NT2/D1 (cell line): ENCODE measurements around the gene TPP1.

Experiments
- DNase-seq: peaks from one replicate; pipeline ENCODE4 v3.0.0-alpha.2; 2011; ENCODE audit warnings: low read depth, low spot score
- H3K27me3 ChIP-seq: 2 replicates; pipeline ENCODE4 v1.6.0; 2011; ENCODE audit warnings: mild to moderate bottlenecking; ENCODE audit not compliant: insufficient read length, insufficient read depth
- H3K36me3 ChIP-seq: 2 replicates; pipeline ENCODE4 v1.6.1; 2011; ENCODE audit warnings: mild to moderate bottlenecking, low read length, mixed read lengths; ENCODE audit not compliant: insufficient read depth, insufficient read length
- H3K4me1 ChIP-seq: 2 replicates; pipeline ENCODE4 v1.5.1; 2011; ENCODE audit not compliant: insufficient read depth, insufficient read length
- H3K4me3 ChIP-seq: 2 replicates; pipeline ENCODE4 v1.5.1; 2011; ENCODE audit warnings: low read depth; ENCODE audit not compliant: insufficient read length
- H3K9ac ChIP-seq: 2 replicates; pipeline ENCODE4 v1.6.0; 2011; ENCODE audit warnings: low read depth; ENCODE audit not compliant: insufficient read length
- H3K9me3 ChIP-seq: 2 replicates; pipeline ENCODE4 v1.5.1; 2011; ENCODE audit warnings: mild to moderate bottlenecking, low read length; ENCODE audit not compliant: insufficient read depth
- SUZ12 ChIP-seq: IDR thresholded peaks from 2 replicates; pipeline ENCODE4 v1.6.1; 2011; ENCODE audit not compliant: insufficient read length, insufficient read depth; ENCODE audit errors: extremely low read depth
- YY1 ChIP-seq: IDR thresholded peaks from 2 replicates; pipeline ENCODE4 v1.6.1; 2011; ENCODE audit not compliant: insufficient read length, insufficient read depth
- ZNF274 ChIP-seq: IDR thresholded peaks from 2 replicates; pipeline ENCODE4 v1.6.1; 2011; ENCODE audit warnings: mild to moderate bottlenecking, low read depth, low read length

TPP1 gene

DNA sequence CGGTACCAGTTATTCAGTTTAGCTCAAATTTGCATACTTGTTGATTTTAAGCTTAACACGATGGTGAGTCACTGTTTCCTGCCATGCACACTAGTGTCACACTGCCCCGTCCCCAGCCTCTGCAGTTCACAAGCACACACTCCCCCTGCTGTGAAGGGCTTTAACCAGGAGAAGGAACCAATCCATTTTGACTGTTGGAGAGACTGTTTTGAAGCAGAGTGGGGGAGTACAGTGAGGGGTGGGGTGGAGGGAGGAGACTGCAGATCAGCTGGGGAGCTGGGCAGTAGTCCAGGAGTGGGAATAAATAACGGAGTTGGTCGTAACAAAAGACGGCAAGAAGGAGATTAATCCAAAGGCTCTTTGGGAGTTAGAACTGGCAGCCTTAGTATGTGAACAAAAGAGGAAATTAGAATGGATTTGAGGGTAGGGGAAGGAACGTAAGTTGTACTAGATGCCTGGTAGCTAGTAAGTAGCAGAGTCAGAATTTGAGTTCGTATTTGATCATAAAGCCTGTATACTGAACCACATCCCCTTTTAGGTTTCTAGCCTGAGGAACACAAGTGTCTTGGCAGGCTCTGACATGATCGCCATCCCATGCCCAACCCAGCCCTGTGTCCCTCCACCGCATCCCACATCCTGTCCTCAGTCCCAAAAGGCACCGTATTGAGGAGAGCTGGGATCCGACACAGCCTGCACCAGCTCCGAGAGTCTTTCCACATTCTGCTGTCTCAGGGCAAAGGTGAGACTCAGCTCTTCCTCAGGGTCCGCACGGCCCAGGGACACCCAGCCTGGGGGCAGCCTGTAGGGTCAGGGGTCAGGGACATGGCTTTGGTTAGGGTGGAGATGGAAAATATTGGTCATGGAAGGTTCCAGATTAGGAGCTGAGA lies 862 bp downstream of the TPP1 start:
- no peaks in the 10 kb centered on the region for H3K9me3 ChIP-seq
- DNase-seq, result no peak
- no peaks in the 10 kb centered on the region for H3K27me3 ChIP-seq
- peak overlapping the region; percentile 97 for H3K4me3 ChIP-seq
- peaks cover 54% of the 10 kb centered on the region for H3K36me3 ChIP-seq
- H3K9ac ChIP-seq, result peak overlapping the region; percentile 94
- H3K4me1 ChIP-seq, result peaks cover 3% of the 10 kb centered on the region
- TF ChIP-seq YY1 (no peak), SUZ12 (no peak), ZNF274 (no peak)

DNA sequence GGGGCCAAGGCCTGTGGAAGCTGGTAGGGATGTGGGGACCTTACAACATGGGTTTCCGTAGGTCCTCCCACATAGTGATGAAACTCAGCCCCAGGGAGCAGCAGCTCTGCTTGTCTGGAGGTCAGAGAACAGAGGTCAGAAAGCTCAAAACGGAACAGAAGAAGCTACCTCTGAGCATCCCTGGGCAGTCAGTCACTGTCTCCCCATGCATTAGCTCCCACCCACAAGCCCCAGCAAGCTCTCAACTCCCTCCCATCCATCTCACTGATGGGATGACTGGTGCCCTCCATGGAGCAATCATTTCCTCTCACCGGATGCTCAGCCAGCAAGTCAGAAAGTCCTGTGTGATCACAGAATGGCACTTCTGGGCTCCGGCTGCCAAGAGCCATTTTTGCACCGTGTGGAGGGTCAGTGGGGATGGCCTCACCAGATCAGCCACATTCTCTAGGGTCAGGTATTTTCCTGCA lies 1.9 kb downstream of the TPP1 start:
- DNase-seq, result no peak
- H3K9me3 ChIP-seq, result no peaks in the 10 kb centered on the region
- peaks cover 46% of the 10 kb centered on the region for H3K36me3 ChIP-seq
- H3K4me3 ChIP-seq, result no peak overlapping the region
- no peak for TF ChIP-seq ZNF274
- no peak for TF ChIP-seq YY1
- no peak for TF ChIP-seq SUZ12
- peaks cover 3% of the 10 kb centered on the region for H3K4me1 ChIP-seq
- no peaks in the 10 kb centered on the region for H3K27me3 ChIP-seq
- H3K9ac ChIP-seq, result no peak overlapping the region

DNA sequence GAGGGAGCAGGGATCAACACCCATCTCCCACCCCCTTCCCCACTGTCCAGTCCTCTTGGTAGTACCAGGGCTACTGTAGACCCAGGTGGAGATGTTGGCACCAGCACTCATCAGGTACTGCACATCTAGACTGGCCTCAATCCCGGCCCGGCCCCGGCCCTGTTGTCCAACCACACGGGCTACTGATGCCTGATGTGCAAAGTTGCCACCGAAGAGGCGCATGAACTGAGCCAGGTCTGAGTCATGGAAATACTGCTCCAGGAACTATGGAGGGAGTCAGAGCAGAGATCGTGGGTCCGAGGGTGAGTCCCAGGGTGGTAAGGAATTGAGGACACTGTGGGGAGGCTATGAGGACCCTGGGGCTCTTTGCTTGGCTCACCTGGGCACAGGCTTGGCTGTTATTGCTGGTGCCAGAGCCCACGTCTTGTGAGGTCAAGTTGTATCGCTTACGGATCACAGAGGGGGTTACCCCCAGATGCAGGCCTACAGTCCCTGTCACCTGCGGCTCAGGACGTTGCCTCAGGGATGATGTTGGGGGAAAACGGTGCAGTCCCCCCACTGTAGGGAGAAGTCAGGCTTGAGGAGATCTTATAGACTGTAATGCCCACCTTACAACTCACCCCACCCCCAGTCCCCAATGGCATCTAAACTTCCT lies 2.5 kb downstream of the TPP1 start:
- DNase-seq, result no peak

DNA sequence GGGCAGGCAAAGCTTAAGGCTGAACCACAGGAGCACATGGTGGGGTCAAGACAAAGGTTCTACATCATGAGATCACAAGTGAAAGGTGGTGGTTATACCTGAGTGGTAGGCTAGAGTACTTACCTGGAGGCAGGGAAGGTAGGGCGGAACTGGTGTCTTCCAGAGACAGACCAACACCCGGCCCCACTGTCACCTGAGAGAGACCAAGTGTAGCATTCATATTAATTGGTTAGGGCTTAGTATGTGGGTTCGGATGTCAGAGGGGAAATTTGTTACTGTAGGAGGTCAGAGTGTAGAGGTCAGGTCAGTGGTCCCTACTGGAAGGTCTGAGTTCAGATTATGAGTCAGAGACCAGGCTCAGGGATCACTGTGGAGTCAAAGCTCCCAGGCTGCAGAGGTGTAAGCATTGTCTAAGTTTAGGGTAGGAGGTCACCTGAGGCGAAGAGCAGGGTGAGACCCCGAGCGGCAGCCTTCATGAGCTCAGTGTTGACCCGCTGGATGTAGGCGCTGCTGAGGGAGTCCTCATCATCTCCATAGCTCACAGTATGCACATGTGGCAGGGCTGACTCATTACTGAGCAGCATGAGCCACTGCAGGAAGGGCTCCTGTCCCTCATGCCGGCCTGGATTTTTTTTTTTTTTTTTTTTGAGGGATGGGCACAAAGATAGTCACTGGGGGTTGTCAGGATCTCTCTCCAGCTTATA lies 3.2 kb downstream of the TPP1 start:
- Histone ChIP-seq H3K36me3 (peaks cover 47% of the 10 kb centered on the region), H3K9ac (no peak overlapping the region), H3K9me3 (no peaks in the 10 kb centered on the region), H3K27me3 (no peaks in the 10 kb centered on the region), H3K4me3 (no peak overlapping the region), H3K4me1 (peaks cover 8% of the 10 kb centered on the region)
- DNase-seq, result no peak
- TF ChIP-seq ZNF274, result no peak
- TF ChIP-seq YY1, result no peak
- no peak for TF ChIP-seq SUZ12

More for the DNA sequence above, 2.5 kb downstream of the TPP1 start:
- H3K36me3 ChIP-seq, result peaks cover 43% of the 10 kb centered on the region
- H3K9me3 ChIP-seq, result no peaks in the 10 kb centered on the region
- peaks cover 3% of the 10 kb centered on the region for H3K4me1 ChIP-seq
- H3K4me3 ChIP-seq, result no peak overlapping the region
- no peak overlapping the region for H3K9ac ChIP-seq
- no peaks in the 10 kb centered on the region for H3K27me3 ChIP-seq
- TF ChIP-seq SUZ12 (no peak), YY1 (no peak)

DNA sequence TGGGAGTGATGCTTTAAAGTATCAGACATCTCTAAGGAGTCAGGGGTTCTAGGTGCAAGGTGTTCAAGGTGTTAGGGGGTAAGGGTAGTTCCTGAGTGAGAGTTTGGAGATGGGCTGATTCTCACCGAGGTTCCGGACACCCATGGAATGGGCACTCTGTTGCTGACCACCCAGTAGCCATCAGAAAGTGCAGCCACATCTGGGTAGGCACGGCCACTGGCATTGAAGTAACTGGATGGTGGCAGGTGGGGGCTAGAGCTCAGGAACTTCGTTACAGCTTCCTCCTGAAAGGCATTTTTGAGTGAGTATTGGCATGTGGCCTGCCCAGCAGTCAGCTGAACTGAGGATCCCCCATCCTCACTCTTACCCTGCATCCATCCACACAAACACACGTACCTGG lies 4.2 kb downstream of the TPP1 start:
- H3K36me3 ChIP-seq, result peaks cover 57% of the 10 kb centered on the region
- no peak for TF ChIP-seq SUZ12
- H3K4me1 ChIP-seq, result peaks cover 13% of the 10 kb centered on the region
- no peaks in the 10 kb centered on the region for H3K27me3 ChIP-seq
- no peak overlapping the region for H3K9ac ChIP-seq
- no peak overlapping the region for H3K4me3 ChIP-seq
- no peaks in the 10 kb centered on the region for H3K9me3 ChIP-seq
- no peak for DNase-seq

DNA sequence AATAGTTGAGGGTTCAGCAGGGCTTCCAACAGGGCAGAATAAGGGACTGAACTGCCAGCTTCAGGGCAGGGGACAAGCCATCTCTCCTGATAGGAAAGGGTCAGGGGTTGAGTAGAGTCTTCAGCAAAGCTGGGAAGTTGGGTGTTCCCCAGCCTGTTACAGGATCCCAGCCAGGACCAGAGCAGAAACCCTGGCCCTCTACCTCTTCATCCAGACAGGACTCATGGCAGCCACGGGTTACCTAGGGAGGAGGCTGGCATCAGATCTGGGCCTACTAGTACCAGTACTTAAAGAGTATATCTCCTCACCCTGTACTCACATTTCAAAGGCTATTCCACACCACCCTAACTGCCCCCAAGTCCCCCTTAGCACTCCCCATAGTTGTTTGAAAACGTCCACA lies 4.8 kb downstream of the TPP1 start:
- TF ChIP-seq YY1, result no peak
- TF ChIP-seq ZNF274, result no peak
- TF ChIP-seq SUZ12, result no peak
- Histone ChIP-seq H3K36me3 (peaks cover 63% of the 10 kb centered on the region), H3K9me3 (no peaks in the 10 kb centered on the region), H3K9ac (no peak overlapping the region), H3K4me3 (no peak overlapping the region), H3K27me3 (no peaks in the 10 kb centered on the region), H3K4me1 (peaks cover 13% of the 10 kb centered on the region)
- DNase-seq, result no peak

DNA sequence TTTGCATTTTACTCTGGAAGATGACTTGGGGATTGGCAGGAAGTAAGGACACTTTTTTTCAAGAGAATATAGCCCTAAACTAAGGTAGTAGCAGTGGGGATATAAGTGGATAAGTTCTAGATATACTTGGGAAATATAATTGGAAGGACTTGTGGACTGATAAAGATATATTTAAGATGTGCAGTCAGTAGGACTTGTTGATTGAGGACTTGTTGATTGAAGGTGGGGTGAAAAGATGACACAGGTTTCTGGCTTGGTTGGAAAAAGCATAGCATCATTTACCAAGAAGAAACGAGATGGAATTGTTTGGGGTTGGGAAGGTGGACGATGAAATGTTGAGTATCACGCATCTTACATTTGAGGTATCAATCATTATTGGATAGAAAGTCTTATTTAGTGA lies 5.7 kb downstream of the TPP1 start:
- H3K27me3 ChIP-seq, result no peaks in the 10 kb centered on the region
- TF ChIP-seq YY1 (no peak), SUZ12 (no peak), ZNF274 (no peak)
- H3K36me3 ChIP-seq, result peaks cover 72% of the 10 kb centered on the region
- H3K4me3 ChIP-seq, result no peak overlapping the region
- no peak overlapping the region for H3K9ac ChIP-seq
- H3K4me1 ChIP-seq, result peaks cover 12% of the 10 kb centered on the region
- DNase-seq, result no peak
- no peaks in the 10 kb centered on the region for H3K9me3 ChIP-seq
